ENCODE measurements around the gene CCDC85C.

DNA sequence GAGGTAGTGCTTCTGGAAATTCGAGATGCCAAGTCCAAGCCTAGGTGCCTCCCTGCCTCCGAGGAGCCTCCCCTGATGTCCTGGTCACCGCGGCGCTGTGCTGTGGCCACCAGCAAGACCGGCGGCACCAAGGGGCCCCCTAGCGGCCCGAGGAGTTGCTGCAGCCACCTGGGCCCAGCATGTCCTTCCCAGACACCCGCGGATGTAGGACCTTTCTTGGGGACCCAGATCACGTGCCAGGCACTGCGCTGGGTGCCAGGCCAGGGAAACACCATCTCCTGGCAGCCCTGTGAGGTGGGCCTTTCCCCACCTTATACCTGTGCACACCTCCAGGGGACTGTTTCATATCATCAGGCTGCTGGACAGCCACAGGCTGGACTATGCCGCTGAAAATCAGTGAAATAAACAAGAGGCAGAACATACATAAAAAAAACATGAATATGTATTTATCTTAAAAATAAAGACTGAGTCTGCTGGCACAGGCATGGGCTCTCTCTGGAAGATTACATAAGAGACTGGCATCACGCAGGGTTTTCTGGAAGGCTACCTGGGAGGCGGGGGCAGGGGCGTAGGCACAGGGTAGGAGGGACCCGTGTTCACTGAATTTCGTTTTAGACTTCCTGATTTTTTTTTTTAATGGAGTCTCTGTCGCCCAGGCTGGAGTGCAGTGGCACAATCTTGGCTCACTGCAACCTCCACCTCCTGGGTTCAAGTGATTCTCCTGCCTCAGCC is 25.0 kb upstream of the CCDC85C start:
- TF ChIP-seq NR2C2 (CRISPR knock-in tag; IDR thresholded peaks at IDR 0.05) (no peak), E2F5 (CRISPR knock-in tag; IDR thresholded peaks at IDR 0.05) (no peak)
